Prostate gland (tissue), 2 donors: ENCODE data around the gene SEMG2.

ENCODE experiments used
- POLR2A ChIP-seq: fragments of 450-650 bp; IDR thresholded peaks from one replicate; pipeline ENCODE4 v1.6.1; 2016; ENCODE audit warnings: antibody characterized with exemption, mild to moderate bottlenecking
- POLR2AphosphoS5 ChIP-seq: sonication (generic); formaldehyde crosslinking; IDR thresholded peaks from one replicate; pipeline ENCODE4 v1.6.1; 2017; ENCODE audit warnings: antibody characterized with exemption
- TF ChIP-seq, protein P1 (sequence below), 4 experiments: fragments of 200-600 bp in 2 of 4; fragments of 450-650 bp in 2 of 4; sonication (generic) in 2 of 4; IDR thresholded peaks; 1 replicate in 3 of 4; 2 replicates in 1 of 4; pipeline ENCODE4 v1.5.1; 2016 to 2019; ENCODE audit warnings: antibody characterized with exemption in 4 of 4, mild to moderate bottlenecking in 2 of 4, moderate library complexity in 2 of 4

DNA sequence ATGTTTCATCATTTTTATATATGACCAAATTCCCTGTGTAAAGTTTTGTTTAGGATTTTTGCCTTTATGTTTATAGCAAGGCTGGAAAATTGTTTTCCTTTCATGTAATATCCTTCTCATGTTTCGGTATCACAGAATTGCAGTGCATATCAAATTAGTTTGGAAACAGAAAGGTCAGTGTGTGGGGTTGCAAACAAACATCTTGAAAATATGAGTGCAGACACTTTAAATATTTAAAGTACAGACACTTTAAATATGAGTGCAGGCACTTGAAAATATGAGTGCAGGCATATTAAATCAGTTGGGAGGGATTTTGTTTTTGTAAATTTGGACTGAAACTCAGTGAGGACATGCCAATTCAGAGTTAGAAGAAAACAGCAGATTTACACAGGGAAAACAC, 26.7 kb downstream of the SEMG2 start:
- TF ChIP-seq, protein P1, sequence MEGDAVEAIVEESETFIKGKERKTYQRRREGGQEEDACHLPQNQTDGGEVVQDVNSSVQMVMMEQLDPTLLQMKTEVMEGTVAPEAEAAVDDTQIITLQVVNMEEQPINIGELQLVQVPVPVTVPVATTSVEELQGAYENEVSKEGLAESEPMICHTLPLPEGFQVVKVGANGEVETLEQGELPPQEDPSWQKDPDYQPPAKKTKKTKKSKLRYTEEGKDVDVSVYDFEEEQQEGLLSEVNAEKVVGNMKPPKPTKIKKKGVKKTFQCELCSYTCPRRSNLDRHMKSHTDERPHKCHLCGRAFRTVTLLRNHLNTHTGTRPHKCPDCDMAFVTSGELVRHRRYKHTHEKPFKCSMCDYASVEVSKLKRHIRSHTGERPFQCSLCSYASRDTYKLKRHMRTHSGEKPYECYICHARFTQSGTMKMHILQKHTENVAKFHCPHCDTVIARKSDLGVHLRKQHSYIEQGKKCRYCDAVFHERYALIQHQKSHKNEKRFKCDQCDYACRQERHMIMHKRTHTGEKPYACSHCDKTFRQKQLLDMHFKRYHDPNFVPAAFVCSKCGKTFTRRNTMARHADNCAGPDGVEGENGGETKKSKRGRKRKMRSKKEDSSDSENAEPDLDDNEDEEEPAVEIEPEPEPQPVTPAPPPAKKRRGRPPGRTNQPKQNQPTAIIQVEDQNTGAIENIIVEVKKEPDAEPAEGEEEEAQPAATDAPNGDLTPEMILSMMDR (IDR thresholded peaks at IDR 0.05) = no peak
- no peak for TF ChIP-seq POLR2AphosphoS5
- no peak for TF ChIP-seq POLR2A
